Activated T-helper 2 cell treated with anti-CD3 and anti-CD28 coated beads, Interferon-gamma antibody, Interleukin-2, Interleukin-4, amounts not matched to agents 10 μg/mL and 5 μg/mL and 100 μg/mL, durations not matched to agents 14 hours and 24 hours and 36 hours (primary cell): ENCODE data around the gene MBLAC1. TPM values are rescaled to one million over a fixed set of nuclear protein-coding genes. Genes with fewer than 3 reads are reported as not detected.
A peak's percentile ranks its signal among the peaks of the same experiment; 100 is the strongest.

ENCODE experiments used
- DNase-seq: peaks from one replicate; pipeline ENCODE4 v3.0.0; 2021; ENCODE audit warnings: low spot score
- H3K27ac Mint-ChIP-seq: one replicate; pipeline ENCODE4 v1.8.0; 2021; ENCODE audit warnings: mixed read lengths
- H3K27me3 Mint-ChIP-seq: one replicate; pipeline ENCODE4 v1.8.0; 2021; ENCODE audit warnings: low read depth, mixed read lengths
- H3K36me3 Mint-ChIP-seq: one replicate; pipeline ENCODE4 v1.8.0; 2021; ENCODE audit warnings: low read depth, mixed read lengths
- H3K4me1 Mint-ChIP-seq: one replicate; pipeline ENCODE4 v1.8.0; 2021; ENCODE audit warnings: low read depth, mixed read lengths
- H3K4me3 Mint-ChIP-seq: one replicate; pipeline ENCODE4 v1.8.0; 2021; ENCODE audit warnings: low read depth, mild to moderate bottlenecking, moderate library complexity, mixed read lengths
- H3K9me3 Mint-ChIP-seq: one replicate; pipeline ENCODE4 v1.8.0; 2021; ENCODE audit warnings: mixed read lengths
- intact Hi-C: fragments of 100-400 bp; cut with micrococcal nuclease; formaldehyde crosslinking; loops from one replicate; pipeline ENCODE4 v1.15.1; 2023
- total RNA-seq: library from RNA; stranded (reverse); gene quantifications from 2 replicates; pipeline ENCODE4 v1.2.3, GENCODE V29; 2022

Gene MBLAC1
- total RNA-seq, 1 donor from 2014 or later, result 2.9 TPM

- Mint-ChIP-seq H3K4me1 (peaks cover 18% of the 10 kb centered on the region), H3K27me3 (peaks cover 2% of the 10 kb centered on the region), H3K36me3 (peaks cover 51% of the 10 kb centered on the region), H3K9me3 (no peaks in the 10 kb centered on the region), H3K4me3 (peak overlapping the region; percentile 87), H3K27ac (peak overlapping the region; percentile 89)
- DNase-seq, result no peak
- intact Hi-C loops, result loop anchor here (1.0 to 10.0 kb wide), 4 partner anchors 11 to 465 kb away; partner anchors contain the start of genes LAMTOR4 and MBLAC1
Measured at GRCh38 chr7:100089458-100090196, 37.1 kb upstream of the MBLAC1 start.

DNA sequence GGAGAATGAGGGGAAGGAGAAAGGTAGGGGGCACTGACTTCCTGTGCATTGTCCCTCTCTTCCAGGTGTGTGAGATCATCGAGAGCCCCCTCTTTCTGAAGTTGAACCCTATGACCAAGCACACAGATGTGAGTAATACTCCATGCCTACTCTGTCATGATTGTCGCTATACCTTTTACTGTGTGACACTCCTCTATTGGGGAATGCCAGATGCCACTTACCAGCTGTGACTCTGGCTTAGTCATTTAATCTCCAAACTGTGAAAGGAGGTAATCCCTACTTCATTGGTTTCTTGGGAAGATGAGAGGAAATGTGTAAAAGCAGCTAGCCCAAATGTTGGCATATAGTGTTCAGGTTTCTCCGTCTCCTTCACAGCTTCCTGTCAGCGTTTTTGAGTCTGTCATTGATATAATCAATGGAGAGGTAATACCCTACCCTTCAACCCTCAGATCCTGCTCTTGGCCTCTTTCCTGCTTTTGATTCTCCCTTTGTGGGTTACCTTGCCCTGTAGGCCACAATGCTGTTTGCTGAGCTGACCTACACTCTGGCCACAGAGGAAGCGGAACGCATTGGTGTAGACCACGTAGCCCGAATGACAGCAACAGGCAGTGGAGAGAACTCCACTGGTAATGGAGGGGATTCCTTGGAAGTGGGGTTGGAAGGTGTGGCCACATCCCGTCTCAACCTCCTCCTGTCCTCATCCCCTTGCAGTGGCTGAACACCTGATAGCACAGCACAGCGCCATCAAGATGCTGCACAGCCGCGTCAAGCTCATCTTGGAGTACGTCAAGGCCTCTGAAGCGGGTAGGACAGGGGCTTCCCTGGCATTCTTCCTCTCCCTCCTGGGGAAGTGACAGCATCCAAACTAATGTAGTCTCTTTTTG lies 36.0 kb upstream of the MBLAC1 start:
- H3K27me3 Mint-ChIP-seq, result peaks cover under 1% of the 10 kb centered on the region
- DNase-seq, result no peak
- peaks cover 19% of the 10 kb centered on the region for H3K4me1 Mint-ChIP-seq
- no peaks in the 10 kb centered on the region for H3K9me3 Mint-ChIP-seq
- peak overlapping the region; percentile 53 for H3K27ac Mint-ChIP-seq
- peaks cover 62% of the 10 kb centered on the region for H3K36me3 Mint-ChIP-seq
- intact Hi-C loops, result no loop called here
- peak overlapping the region; percentile 34 for H3K4me3 Mint-ChIP-seq

DNA sequence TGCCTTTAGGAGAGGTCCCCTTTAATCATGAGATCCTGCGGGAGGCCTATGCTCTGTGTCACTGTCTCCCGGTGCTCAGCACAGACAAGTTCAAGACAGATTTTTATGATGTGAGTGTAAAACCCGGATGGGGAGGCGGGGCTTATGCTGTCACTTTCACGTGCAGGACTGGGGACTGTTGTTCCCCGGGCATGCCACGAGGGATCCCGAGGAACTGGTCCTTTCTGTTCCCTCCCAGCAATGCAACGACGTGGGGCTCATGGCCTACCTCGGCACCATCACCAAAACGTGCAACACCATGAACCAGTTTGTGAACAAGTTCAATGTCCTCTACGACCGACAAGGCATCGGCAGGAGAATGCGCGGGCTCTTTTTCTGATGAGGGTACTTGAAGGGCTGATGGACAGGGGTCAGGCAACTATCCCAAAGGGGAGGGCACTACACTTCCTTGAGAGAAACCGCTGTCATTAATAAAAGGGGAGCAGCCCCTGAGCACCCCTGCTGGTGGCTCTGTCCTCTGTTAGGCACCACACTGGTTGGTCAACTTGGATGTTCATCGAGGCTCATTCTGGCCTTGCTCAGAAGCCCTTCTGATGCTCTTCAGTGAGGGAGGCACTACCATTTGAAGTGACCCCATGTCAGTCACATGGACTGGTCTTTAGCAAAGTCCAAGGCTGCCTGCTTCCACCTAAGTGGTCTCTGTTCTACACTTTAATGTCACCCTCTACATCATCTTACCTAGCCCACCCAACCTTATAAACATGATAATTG lies 35.2 kb upstream of the MBLAC1 start:
- H3K9me3 Mint-ChIP-seq, result no peaks in the 10 kb centered on the region
- no peak for DNase-seq
- H3K27me3 Mint-ChIP-seq, result no peaks in the 10 kb centered on the region
- intact Hi-C loops, result no loop called here
- peaks cover 70% of the 10 kb centered on the region for H3K36me3 Mint-ChIP-seq
- H3K4me1 Mint-ChIP-seq, result peaks cover 21% of the 10 kb centered on the region
- peak overlapping the region; percentile 29 for H3K27ac Mint-ChIP-seq
- no peak overlapping the region for H3K4me3 Mint-ChIP-seq

DNA sequence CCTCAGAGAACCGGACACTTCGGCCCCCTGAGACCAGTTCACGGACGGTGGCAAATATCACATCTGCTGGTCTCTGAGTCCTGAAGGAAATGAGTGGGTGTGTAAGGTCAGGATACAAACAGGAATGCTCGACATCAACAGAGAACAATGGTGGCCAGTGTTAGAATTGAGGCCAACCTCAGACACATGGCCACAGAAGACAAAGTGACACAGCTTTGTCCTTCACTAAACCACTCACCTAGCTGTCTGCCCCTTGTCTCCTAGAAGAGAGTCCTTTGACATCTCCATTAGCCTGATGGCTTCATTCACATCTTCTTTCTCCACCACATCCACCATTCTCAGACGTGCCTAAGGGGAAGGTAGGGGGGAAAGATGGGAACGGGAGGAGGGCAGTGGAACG lies 33.7 kb upstream of the MBLAC1 start:
- no peaks in the 10 kb centered on the region for H3K27me3 Mint-ChIP-seq
- no peak for DNase-seq
- peaks cover 81% of the 10 kb centered on the region for H3K36me3 Mint-ChIP-seq
- no peaks in the 10 kb centered on the region for H3K9me3 Mint-ChIP-seq
- H3K4me3 Mint-ChIP-seq, result no peak overlapping the region
- intact Hi-C loops, result no loop called here
- peaks cover 29% of the 10 kb centered on the region for H3K4me1 Mint-ChIP-seq
- no peak overlapping the region for H3K27ac Mint-ChIP-seq

- Mint-ChIP-seq H3K27ac (no peak overlapping the region), H3K27me3 (no peaks in the 10 kb centered on the region), H3K4me3 (no peak overlapping the region), H3K4me1 (peaks cover 29% of the 10 kb centered on the region), H3K36me3 (peaks cover 86% of the 10 kb centered on the region), H3K9me3 (no peaks in the 10 kb centered on the region)
- intact Hi-C loops, result no loop called here
- no peak for DNase-seq
Measured at GRCh38 chr7:100093498-100093897, 33.3 kb upstream of the MBLAC1 start.

- Mint-ChIP-seq H3K4me1 (peaks cover 33% of the 10 kb centered on the region), H3K4me3 (no peak overlapping the region), H3K27ac (no peak overlapping the region), H3K9me3 (no peaks in the 10 kb centered on the region), H3K36me3 (peaks cover 91% of the 10 kb centered on the region), H3K27me3 (no peaks in the 10 kb centered on the region)
- DNase-seq, result no peak
- intact Hi-C loops, result no loop called here
Measured at GRCh38 chr7:100093925-100094486, 32.8 kb upstream of the MBLAC1 start.

DNA sequence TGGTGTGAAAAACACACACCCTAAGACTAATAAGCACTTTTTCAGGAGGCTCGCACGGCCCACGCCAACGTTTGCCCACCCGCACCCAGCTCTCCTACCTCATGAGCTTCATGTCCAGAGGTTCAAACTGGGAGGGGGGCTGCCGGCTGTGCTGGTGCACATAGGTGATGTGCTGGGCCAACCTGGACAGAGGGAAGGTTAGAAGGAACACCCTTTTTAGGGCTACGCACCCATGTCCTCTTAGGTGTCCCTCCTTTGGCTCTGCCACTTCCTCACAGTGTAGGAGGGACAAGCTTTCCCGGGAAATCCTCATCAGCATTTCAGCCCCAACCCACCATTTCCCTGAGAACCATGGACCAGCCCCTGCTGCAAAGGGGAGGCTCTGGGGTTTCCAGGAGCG lies 31.5 kb upstream of the MBLAC1 start:
- no peak for DNase-seq
- no peak overlapping the region for H3K27ac Mint-ChIP-seq
- H3K9me3 Mint-ChIP-seq, result no peaks in the 10 kb centered on the region
- peaks cover 97% of the 10 kb centered on the region for H3K36me3 Mint-ChIP-seq
- H3K27me3 Mint-ChIP-seq, result no peaks in the 10 kb centered on the region
- H3K4me1 Mint-ChIP-seq, result peaks cover 37% of the 10 kb centered on the region
- intact Hi-C loops, result no loop called here
- no peak overlapping the region for H3K4me3 Mint-ChIP-seq

GRCh38 chr7:100095704-100096103 lies 31.1 kb upstream of the MBLAC1 start:
- Mint-ChIP-seq H3K4me3 (no peak overlapping the region), H3K36me3 (peaks cover 96% of the 10 kb centered on the region), H3K27ac (no peak overlapping the region), H3K9me3 (no peaks in the 10 kb centered on the region), H3K27me3 (no peaks in the 10 kb centered on the region), H3K4me1 (peaks cover 33% of the 10 kb centered on the region)
- intact Hi-C loops, result no loop called here
- no peak for DNase-seq

DNA sequence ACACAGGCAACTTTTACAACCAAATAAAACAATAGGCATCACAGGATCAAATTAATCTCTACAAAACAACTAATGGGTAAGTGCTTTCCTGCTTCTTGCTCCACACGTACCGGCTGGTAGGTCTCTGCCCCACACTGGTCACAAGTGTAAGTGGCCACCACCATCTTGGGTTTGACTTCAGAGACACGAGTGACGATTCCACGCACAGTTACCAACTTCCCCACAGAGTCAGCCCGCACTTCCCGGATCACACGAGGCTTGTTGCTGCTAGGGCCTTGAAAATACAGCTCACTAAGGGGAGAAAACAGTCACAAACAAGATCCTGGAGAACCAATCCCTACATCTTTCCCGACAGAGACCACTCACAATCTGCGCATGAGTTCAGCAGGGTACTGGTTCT lies 27.9 kb upstream of the MBLAC1 start:
- intact Hi-C loops, result no loop called here
- Mint-ChIP-seq H3K4me1 (peaks cover 40% of the 10 kb centered on the region), H3K36me3 (peaks cover 73% of the 10 kb centered on the region), H3K9me3 (no peaks in the 10 kb centered on the region), H3K27me3 (no peaks in the 10 kb centered on the region), H3K27ac (peak overlapping the region; percentile 46), H3K4me3 (peak overlapping the region; percentile 93)
- DNase-seq, result no peak

DNA sequence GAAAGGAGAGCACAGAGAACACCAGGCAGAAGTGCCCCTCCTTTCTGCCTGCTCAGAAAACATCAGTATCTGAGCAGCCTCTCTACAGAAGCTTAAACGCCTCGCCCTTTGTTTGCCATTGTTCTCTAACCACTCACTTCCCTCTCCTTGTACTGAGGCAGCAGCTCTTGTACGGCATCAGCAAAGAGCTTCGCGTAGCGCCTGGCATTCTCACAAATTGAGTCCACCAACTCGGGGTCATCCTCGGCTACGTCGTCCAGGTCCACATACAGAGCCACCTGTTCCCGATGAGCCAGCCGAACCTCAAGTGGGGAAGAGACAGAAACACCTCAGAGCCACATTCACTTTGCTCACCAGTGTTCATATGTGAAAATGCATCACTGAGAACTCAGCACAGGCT lies 27.3 kb upstream of the MBLAC1 start:
- Mint-ChIP-seq H3K36me3 (peaks cover 69% of the 10 kb centered on the region), H3K27me3 (no peaks in the 10 kb centered on the region), H3K9me3 (no peaks in the 10 kb centered on the region), H3K27ac (peak overlapping the region; percentile 93), H3K4me1 (peaks cover 41% of the 10 kb centered on the region), H3K4me3 (peak overlapping the region; percentile 93)
- intact Hi-C loops, result no loop called here
- DNase-seq, result no peak

DNA sequence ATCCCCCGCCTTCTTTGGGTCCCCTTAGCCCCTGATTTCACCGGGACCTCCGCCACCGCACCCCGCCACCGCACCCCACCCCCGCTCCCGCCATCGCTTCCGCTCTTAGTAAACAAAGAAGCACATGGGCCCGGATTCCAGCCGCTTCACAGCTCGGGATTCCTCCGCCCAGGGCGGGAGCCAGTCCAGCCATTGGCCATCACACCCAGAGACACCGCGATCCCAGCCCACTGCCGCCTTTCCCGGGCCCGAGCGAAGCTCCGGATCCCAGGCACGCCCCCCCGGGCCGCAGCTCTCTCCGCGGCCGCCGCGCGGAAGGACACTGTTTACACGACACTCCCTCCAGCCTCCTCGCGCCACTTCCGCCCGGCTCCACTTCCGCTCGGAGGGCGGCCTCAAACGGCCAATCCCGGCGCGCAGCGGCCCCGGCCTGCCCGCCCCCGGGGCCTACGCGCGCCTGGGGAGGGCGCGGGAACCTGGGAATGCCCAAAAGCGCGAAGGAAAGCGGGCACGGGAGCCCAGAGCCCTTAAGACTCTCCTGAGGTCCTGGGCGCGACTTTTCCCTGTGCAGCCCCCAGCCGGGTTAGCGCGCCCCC lies 26.2 kb upstream of the MBLAC1 start:
- H3K4me1 Mint-ChIP-seq, result peaks cover 39% of the 10 kb centered on the region

More for the DNA sequence above, 26.2 kb upstream of the MBLAC1 start:
- Mint-ChIP-seq H3K27ac (peak overlapping the region; percentile 93), H3K4me3 (peak overlapping the region; percentile 93), H3K36me3 (peaks cover 58% of the 10 kb centered on the region), H3K27me3 (no peaks in the 10 kb centered on the region), H3K9me3 (no peaks in the 10 kb centered on the region)
- peak; percentile 88 for DNase-seq
- intact Hi-C loops, result loop anchor here (1.0 to 2.0 kb wide), 6 partner anchors 11 to 328 kb away; partner anchors contain the start of genes MEPCE and ZCWPW1
